Measurements from ENCODE around the gene TCF12.
"Not testable (repeated sequence)": the region's sequence is repeated elsewhere in the genome, so short reads cannot be mapped to it uniquely, and the experiment has no call there.

Gene TCF12

DNA sequence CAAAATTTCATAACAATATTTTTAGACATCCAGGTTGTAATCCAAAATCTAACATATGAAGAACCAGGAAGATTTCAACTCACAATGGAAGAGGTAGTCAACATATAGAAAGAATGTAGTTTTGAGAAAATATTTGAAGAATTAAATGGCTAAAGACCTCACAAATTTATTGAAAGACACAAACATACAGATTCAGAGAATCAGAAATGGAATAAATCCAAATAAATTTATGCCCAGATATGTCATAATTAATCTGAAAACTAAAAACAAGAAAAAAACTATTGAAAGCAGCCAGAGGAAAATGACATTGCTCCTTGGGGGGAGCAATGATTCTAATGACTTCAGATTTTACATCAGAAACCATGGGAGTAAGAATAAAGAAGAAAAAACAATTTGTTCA lies 75.8 kb downstream of the TCF12 start:
- DNase-seq (ENCODE audit: insufficient read length, low spot score) (no peak), FAIRE-seq (no peak)
- TF ChIP-seq, protein P1, sequence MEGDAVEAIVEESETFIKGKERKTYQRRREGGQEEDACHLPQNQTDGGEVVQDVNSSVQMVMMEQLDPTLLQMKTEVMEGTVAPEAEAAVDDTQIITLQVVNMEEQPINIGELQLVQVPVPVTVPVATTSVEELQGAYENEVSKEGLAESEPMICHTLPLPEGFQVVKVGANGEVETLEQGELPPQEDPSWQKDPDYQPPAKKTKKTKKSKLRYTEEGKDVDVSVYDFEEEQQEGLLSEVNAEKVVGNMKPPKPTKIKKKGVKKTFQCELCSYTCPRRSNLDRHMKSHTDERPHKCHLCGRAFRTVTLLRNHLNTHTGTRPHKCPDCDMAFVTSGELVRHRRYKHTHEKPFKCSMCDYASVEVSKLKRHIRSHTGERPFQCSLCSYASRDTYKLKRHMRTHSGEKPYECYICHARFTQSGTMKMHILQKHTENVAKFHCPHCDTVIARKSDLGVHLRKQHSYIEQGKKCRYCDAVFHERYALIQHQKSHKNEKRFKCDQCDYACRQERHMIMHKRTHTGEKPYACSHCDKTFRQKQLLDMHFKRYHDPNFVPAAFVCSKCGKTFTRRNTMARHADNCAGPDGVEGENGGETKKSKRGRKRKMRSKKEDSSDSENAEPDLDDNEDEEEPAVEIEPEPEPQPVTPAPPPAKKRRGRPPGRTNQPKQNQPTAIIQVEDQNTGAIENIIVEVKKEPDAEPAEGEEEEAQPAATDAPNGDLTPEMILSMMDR (IDR thresholded peaks at IDR 0.05; ENCODE audit: insufficient read depth, missing control alignments), result no peak

DNA sequence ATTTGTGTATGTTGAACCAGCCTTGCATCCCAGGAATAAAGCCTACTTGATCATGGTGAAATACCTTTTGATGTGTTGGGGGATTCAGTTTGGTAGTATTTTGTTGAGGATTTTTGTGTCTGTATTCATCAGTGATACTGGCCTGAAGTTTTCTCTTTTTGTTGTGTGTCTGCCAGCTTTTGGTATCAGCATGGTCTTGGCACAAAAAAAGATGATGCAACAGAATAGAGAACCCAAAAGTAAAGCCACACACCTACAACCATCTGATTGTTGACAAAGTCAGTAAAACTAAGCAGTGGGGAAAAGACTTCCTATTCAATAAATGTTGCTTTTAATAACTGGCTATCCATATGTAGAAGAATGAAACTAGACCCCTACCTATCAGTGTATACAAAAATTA lies 77.6 kb downstream of the TCF12 start:
- TF ChIP-seq, protein P1 (IDR thresholded peaks at IDR 0.05; ENCODE audit: insufficient read depth, missing control alignments), result no peak
- DNase-seq (ENCODE audit: insufficient read length, low spot score) (no peak), FAIRE-seq (no peak)

DNA sequence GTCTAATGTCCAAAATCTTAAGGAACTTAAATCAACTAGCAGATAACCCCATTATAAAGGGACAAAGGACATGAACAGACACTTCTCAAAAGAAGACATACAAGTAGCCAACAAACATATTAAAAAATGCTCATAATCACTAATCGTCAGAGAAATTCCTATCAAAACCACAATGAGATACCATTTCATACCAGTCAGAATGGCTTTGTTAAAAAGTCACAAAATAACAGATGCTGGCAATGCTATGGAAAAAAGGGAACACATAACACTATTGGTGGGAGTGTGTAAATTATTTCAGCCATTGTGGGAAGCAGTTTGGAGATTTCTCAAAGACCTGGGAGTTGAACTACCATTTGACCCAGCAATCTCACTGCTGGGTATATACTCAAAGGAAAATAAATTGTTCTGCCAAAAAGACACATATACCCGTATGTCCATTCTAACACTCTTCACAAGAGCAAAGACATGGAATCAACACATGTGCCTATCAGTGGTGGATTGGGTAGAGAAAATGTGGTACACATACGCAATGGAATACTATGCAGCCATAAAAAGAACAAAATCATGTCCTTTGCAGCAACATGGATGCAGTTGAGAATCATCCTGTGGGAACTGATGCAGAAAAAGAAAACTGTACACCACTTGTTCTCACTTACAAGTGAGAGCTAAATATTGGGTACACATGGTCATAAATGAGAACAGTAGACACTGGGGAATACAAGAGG lies 78.5 kb downstream of the TCF12 start:
- FAIRE-seq (no peak), DNase-seq (ENCODE audit: insufficient read length, low spot score) (no peak)
- TF ChIP-seq, protein P1 (IDR thresholded peaks at IDR 0.05; ENCODE audit: insufficient read depth, missing control alignments), result no peak

DNA sequence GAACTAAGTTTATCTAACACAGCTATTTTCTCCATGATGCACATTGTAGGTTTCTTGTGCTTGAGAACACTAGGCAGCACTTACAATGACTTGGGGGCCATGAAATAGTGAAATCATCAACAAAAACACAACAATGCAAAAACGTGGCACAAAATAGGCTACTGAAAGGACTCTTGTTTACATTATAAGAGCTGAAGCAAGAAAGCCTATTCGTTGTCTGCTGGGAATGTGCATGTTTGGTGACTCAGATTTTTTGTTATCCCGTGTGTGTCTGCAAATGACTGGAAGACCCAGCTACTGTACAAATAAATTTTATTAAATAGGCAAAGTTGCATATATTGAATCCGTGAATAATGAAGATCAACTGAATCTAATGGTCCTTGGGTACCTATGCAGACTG lies 85.0 kb downstream of the TCF12 start:
- DNase-seq (ENCODE audit: insufficient read length, low spot score) (no peak), FAIRE-seq (no peak)
- TF ChIP-seq, protein P1 (IDR thresholded peaks at IDR 0.05; ENCODE audit: insufficient read depth, missing control alignments), result no peak

DNA sequence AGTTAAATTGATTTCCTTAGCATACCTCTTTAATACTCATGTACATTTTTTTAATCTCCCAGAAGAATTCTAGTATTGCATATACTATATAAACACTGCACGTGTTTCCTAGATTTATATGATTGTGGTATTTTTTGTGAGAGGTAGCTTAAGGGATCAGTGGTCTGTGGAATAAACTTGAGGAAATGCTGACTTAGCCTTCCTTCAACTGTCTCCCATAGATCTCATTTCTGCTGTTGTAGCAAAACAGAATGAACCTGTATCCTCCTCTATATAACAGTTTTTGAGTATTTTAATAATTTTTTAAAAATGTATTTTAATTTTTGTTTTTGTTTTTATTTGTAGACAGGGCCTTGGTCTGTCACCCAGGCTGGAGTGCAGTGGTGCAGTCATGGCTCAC lies 86.8 kb downstream of the TCF12 start:
- TF ChIP-seq, protein P1 (IDR thresholded peaks at IDR 0.05; ENCODE audit: insufficient read depth, missing control alignments), result no peak
- FAIRE-seq (no peak), DNase-seq (ENCODE audit: insufficient read length, low spot score) (no peak)

DNA sequence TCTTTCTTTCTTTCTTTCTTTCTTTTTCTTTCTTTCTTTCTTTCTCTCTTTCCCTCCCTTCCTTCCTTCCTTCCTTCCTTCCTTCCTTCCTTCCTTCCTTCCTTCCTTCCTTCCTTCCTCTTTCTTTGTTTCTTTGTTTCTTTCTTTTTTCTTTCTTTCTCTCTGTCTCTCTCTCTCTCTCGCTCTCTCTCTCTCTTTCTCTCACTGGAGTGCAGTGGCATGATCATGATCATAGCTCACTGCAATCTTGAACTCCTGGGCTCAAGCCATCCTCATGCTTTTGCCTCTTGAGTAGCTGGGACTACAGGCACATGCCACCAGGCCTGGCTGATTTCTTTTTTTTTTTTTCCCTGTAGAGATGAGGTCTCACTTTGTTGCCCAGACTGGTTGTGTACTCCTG lies 89.4 kb downstream of the TCF12 start:
- DNase-seq (ENCODE audit: insufficient read length, low spot score); FAIRE-seq: not testable (repeated sequence)

DNA sequence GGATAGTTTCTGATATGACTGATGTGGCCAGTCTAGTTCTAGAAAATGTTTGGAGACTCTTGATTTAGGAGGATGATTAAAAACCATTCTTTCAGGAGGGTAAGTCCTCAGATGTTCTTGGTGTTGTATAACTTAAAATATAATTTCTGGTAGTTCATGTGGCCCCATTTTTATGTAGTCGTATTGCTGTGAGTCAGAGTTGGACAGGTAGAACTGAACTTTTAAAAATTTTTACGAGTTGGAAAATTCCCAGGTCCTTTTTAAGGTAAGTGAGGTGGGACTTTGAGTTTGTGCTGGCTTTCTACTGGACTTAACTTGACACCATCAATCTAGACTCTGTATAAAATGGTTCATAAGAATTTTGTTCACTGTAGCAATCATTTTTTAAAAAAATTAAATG lies 92.3 kb downstream of the TCF12 start:
- FAIRE-seq, result no peak
- TF ChIP-seq, protein P1 (IDR thresholded peaks at IDR 0.05; ENCODE audit: insufficient read depth, missing control alignments), result no peak
- DNase-seq (ENCODE audit: insufficient read length, low spot score), result no peak

DNA sequence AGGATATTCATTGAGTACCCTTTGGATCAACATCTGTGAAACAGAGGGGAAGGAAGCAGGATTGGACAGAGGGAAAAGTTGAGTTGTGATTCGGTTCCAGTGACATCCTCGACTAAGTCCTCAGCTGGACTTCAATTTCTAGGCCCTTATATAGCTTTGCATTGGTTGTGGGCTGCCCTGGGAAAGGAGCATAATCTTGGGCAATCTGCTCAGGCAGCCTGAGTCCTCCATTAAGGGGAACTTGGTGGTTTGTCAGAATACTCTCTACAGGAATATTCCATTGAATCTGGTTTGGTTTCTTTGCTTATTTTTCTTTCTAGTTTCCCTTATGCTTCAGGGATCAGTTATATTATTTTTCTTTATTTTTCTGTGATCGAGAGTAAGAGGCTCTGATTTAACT lies 94.1 kb downstream of the TCF12 start:
- TF ChIP-seq, protein P1 (IDR thresholded peaks at IDR 0.05; ENCODE audit: insufficient read depth, missing control alignments), result no peak
- no peak for FAIRE-seq
- DNase-seq (ENCODE audit: insufficient read length, low spot score), result no peak

DNA sequence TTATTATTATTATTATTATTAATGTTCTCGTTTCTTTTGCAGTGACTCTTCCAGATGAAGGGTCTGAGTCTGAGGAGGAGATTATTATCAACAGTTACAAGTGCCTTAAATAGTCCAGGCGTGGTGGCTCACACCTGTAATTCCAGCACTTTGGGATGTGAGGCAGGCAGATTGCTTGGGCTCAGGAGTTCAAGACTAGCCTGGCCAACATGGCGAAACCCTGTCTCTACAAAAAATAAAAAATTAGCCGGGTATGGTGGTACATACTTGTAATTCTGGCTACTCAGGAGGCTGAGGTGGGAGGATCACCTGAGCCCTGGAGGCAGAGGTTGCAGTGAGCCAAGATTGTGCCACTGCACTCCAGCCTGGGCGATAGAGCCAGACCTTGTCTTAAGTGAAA lies 96.5 kb downstream of the TCF12 start:
- FAIRE-seq, result not testable (repeated sequence)

More for the DNA sequence above, 96.5 kb downstream of the TCF12 start:
- not testable (repeated sequence) for DNase-seq (ENCODE audit: insufficient read length, low spot score)
